A549 (cell line): Measurements from ENCODE around the gene BIRC5. TPM values are rescaled to one million over a fixed set of nuclear protein-coding genes. Genes with fewer than 3 reads are reported as not detected.

Source experiments
- ATAC-seq, 2 experiments: fragments of 200-7000 bp in 1 of 2; fragments of >200 bp in 1 of 2; cut with Nextera tagmentation in 1 of 2; cut with Tn5 transposase in 1 of 2; 3 replicates each; pipeline versions ENCODE4 v1.8.0 to v1.9.1; 2018 to 2020; ENCODE audit warnings: mild to moderate bottlenecking in 1 of 2, moderate library complexity in 1 of 2
- CTCF ChIA-PET: fragments of 300-600 bp; sonication (Branson Sonifier 250); formaldehyde crosslinking; extraction: SDS; loops from one replicate; lab custom pipeline; 2021; ENCODE audit warnings: antibody characterized with exemption, inconsistent platforms; lab: Yijun Ruan, JAX
- POLR2A ChIA-PET: fragments of 350-600 bp; formaldehyde crosslinking; extraction: SDS; loops from one replicate; lab custom pipeline; 2021; ENCODE audit warnings: antibody characterized with exemption, inconsistent platforms; lab: Yijun Ruan, JAX
- DNase-seq, 2 experiments: peaks; one replicate each; pipeline versions ENCODE4 v3.0.0 to v3.0.0-alpha.2; 2011 to 2016; ENCODE audit warnings: low read depth in 1 of 2, low spot score in 1 of 2
- FAIRE-seq: peaks from 2 replicates; lab custom pipeline; 2011; peaks lifted over from hg19 to GRCh38; lab: Jason Lieb, UNC
- H3K27ac ChIP-seq, 2 experiments: fragments of >200 bp; sonication (Bioruptor Twin); formaldehyde crosslinking; 3 replicates each; pipeline ENCODE4 v1.5.1; 2016 to 2017
- H3K4me1 ChIP-seq: fragments of >200 bp; sonication (Bioruptor Twin); formaldehyde crosslinking; 3 replicates; pipeline ENCODE4 v1.6.1; 2016
- H3K4me2 ChIP-seq: fragments of >200 bp; sonication (Bioruptor Twin); formaldehyde crosslinking; 3 replicates; pipeline ENCODE4 v1.6.1; 2016
- H3K4me3 ChIP-seq: fragments of >200 bp; sonication (Bioruptor Twin); formaldehyde crosslinking; 3 replicates; pipeline ENCODE4 v1.5.1; 2016
- H3K9me3 ChIP-seq: fragments of >200 bp; sonication (Bioruptor Twin); formaldehyde crosslinking; 3 replicates; pipeline ENCODE4 v1.6.1; 2016
- BHLHE40 ChIP-seq: IDR thresholded peaks from 2 replicates; pipeline ENCODE4 v1.6.1; 2012; ENCODE audit warnings: low read depth, low read length, inconsistent platforms
- CBX2 ChIP-seq: fragments of 200-600 bp; sonication (generic); IDR thresholded peaks from 2 replicates; pipeline ENCODE4 v1.6.1; 2016; ENCODE audit warnings: low read depth, mild to moderate bottlenecking, borderline replicate concordance
- CBX8 ChIP-seq: fragments of 200-600 bp; sonication (generic); IDR thresholded peaks from 2 replicates; pipeline ENCODE4 v1.6.1; 2016
- CHD2 ChIP-seq: fragments of 150-350 bp; IDR thresholded peaks from 2 replicates; pipeline ENCODE4 v1.6.1; 2014; ENCODE audit warnings: low read length; ENCODE audit not compliant: partially characterized antibody
- EHF ChIP-seq: fragments of 250-450 bp; sonication (Bioruptor Pico); IDR thresholded peaks from 2 replicates; pipeline ENCODE4 v1.5.0; 2020; ENCODE audit warnings: mild to moderate bottlenecking
- ELK1 ChIP-seq: fragments of 150-350 bp; IDR thresholded peaks from 2 replicates; pipeline ENCODE4 v1.6.1; 2014; ENCODE audit warnings: low read depth, mild to moderate bottlenecking, low read length
- ESRRA ChIP-seq: fragments of 150-350 bp; IDR thresholded peaks from 2 replicates; pipeline ENCODE4 v1.6.1; 2014; ENCODE audit warnings: mild to moderate bottlenecking, low read length, borderline replicate concordance
- GATA3 ChIP-seq: IDR thresholded peaks from 2 replicates; pipeline ENCODE4 v1.6.1; 2012; ENCODE audit warnings: borderline replicate concordance
- JUNB ChIP-seq: fragments of >200 bp; sonication (Bioruptor Twin); formaldehyde crosslinking; IDR thresholded peaks from 2 replicates; pipeline ENCODE4 v1.6.1; 2016
- KDM5A ChIP-seq: fragments of 200-600 bp; sonication (generic); IDR thresholded peaks from 2 replicates; pipeline ENCODE4 v1.6.1; 2016; ENCODE audit warnings: antibody characterized with exemption, mild to moderate bottlenecking
- MYC ChIP-seq: IDR thresholded peaks from 2 replicates; pipeline ENCODE4 v1.6.1; 2012; ENCODE audit warnings: mild to moderate bottlenecking, inconsistent platforms, low read length, improper control_type of control experiment, borderline replicate concordance
- PBX3 ChIP-seq: IDR thresholded peaks from 2 replicates; pipeline ENCODE4 v1.6.1; 2012
- PHF8 ChIP-seq: fragments of 200-600 bp; sonication (generic); IDR thresholded peaks from 2 replicates; pipeline ENCODE4 v1.6.1; 2016; ENCODE audit warnings: low read depth, mild to moderate bottlenecking, antibody characterized with exemption, moderate library complexity, borderline replicate concordance
- RARB ChIP-seq: fragments of 250-450 bp; sonication (Bioruptor Pico); IDR thresholded peaks from 2 replicates; pipeline ENCODE4 v1.8.0; 2021; ENCODE audit warnings: mild to moderate bottlenecking, moderate library complexity
- RCOR1 ChIP-seq: fragments of 150-350 bp; IDR thresholded peaks from 2 replicates; pipeline ENCODE4 v1.6.1; 2014; ENCODE audit warnings: antibody characterized with exemption, low read length, low read depth
- REST ChIP-seq: fragments of 200-600 bp; sonication (generic); IDR thresholded peaks from 2 replicates; pipeline ENCODE4 v1.6.1; 2016; ENCODE audit warnings: antibody characterized with exemption, mild to moderate bottlenecking, moderate library complexity
- SMC3 ChIP-seq: fragments of >200 bp; sonication (Bioruptor Twin); formaldehyde crosslinking; IDR thresholded peaks from 3 replicates; pipeline ENCODE4 v1.6.1; 2018; ENCODE audit warnings: inconsistent platforms
- SREBF2 ChIP-seq: fragments of 450-650 bp; IDR thresholded peaks from 2 replicates; pipeline ENCODE4 v1.6.1; 2014; ENCODE audit warnings: mild to moderate bottlenecking, moderate library complexity
- TFCP2L1 ChIP-seq: fragments of 250-450 bp; sonication (Bioruptor Pico); IDR thresholded peaks from 2 replicates; pipeline ENCODE4 v1.5.0; 2021; ENCODE audit warnings: mild to moderate bottlenecking
- ZC3H11A ChIP-seq: fragments of 450-650 bp; IDR thresholded peaks from 2 replicates; pipeline ENCODE4 v1.6.1; 2014; ENCODE audit warnings: antibody characterized with exemption, mild to moderate bottlenecking
- WGBS: methylation state at CpG from one replicate; pipeline ENCODE4 v1.1.6; 2017; ENCODE audit errors: missing lambda C conversion rate; 5-methylcytosine and 5-hydroxymethylcytosine counted together
- polyA plus RNA-seq, 4 experiments: library from polyadenylated mRNA; depleted of rRNA in 3 of 4; stranded (reverse); fragments of >200 nt; fragmentation: RNase III in 1 of 4; extraction: RNeasy Plus Mini Kit Qiagen cat#74134 plus additional on column Dnase treatment in 1 of 4; gene quantifications; 2 replicates in 3 of 4; 3 replicates in 1 of 4; pipeline ENCODE4 v1.2.3, GENCODE V29; 2011 to 2017

Gene BIRC5
- polyA plus RNA-seq, 2 of the 4 experiments (the other 2 are of a cell fraction): 51.9 to 109 TPM

DNA sequence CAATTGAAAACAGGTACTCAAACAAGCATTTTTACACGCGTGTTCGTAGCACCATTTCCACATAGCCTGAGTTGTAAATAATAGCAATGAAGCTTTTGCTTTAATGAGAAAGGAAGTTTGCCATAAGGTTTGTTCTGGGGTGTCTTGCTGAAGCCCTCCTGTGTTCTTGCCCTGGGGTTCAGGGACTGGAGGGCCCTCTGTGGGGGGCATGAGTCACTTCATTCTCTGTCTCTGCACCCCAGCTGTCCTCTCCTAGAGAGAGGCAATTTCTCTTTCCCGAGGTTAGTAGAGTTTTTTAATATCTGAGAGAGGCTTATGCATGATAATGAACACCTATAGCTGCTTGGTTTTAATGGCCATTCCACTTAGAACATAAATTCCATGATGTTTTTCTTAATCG is 17.3 kb upstream of the BIRC5 start (continued):
- TF ChIP-seq ELK1: no peak
- TF ChIP-seq GATA3: no peak
- no peak for TF ChIP-seq SMC3
- TF ChIP-seq PHF8: no peak
- no peak for TF ChIP-seq MYC
- TF ChIP-seq ESRRA: no peak
- no peak for TF ChIP-seq EHF (CRISPR knock-in tag)
- no peak for TF ChIP-seq BHLHE40
- TF ChIP-seq, all 56 proteins: peak for 0

DNA sequence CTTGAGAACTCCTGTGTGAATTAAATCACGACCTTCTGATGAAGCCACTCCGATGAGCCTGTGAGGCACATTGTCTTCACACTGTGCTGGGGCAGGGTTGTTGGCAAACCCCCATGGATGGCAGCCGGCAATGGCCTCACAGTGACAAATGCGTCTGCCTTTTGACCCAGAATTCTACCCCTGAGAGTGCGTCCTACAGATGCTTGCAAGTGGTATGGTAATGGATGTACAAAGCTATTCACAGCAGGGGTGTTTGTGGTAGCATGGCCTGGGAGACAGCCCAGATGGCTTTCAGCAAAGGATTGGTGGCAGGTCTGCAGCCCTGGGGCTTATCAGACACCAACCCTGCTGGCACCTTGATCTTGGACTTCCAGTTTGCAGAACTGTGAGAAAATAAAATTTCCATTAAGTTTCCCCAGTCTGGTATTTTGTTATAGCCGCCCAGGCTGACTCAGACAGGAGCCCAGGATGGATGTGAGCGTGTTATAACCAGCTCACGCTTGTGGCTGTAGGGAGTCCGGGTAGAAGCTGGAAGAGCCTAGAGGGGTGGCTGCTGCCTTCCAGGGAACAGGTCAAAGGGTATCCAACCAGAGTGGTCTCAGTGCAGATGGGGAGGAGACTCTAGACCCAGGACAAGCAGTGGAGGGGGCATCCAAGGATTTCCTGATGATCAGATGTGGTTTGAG is 16.8 kb upstream of the BIRC5 start:
- FAIRE-seq: no peak
- no peak for TF ChIP-seq KDM5A
- no peak for TF ChIP-seq SREBF2
- TF ChIP-seq RARB (CRISPR knock-in tag): no peak
- TF ChIP-seq PBX3: no peak
- no peak for TF ChIP-seq CHD2
- no peak for TF ChIP-seq TFCP2L1 (CRISPR knock-in tag)
- TF ChIP-seq, all 56 proteins: peak for 0
- 89% methylated on average over 9 of the region's 9 CpGs for WGBS
- DNase-seq (no peak), ATAC-seq (peak in 1 of 2 experiments; percentile 52; a peak in 2 of 6 replicates)
- Histone ChIP-seq H3K4me2 (no peak overlapping the region), H3K9me3 (no peaks in the 10 kb centered on the region), H3K4me1 (no peaks in the 10 kb centered on the region), H3K4me3 (no peak overlapping the region), H3K27ac (no peak overlapping the region)
- ChIA-PET POLR2A (interaction anchor here (1.3 kb wide), 1 partner anchor 239 kb away, joined by 3 read pairs; the partner anchor contains the start of gene TNRC6C), CTCF (interaction anchor here (0.6 to 13.4 kb wide), 8 partner anchors 10 to 113 kb away, joined by 3 to 86 read pairs (median 6); partner anchors contain the start of genes AFMID and TK1)

- POLR2A ChIA-PET: no interaction called here
- ATAC-seq (no peak), FAIRE-seq (no peak), DNase-seq (no peak)
- H3K4me3 ChIP-seq: no peak overlapping the region
- H3K9me3 ChIP-seq: no peaks in the 10 kb centered on the region
- CTCF ChIA-PET: interaction anchor here (0.6 to 13.4 kb wide), 5 partner anchors 15 to 161 kb away, joined by 3 to 86 read pairs (median 16); partner anchors contain the start of genes AFMID and TK1
- no peak for TF ChIP-seq CBX2
- TF ChIP-seq JUNB: no peak
- TF ChIP-seq REST: no peak
- TF ChIP-seq TFCP2L1 (CRISPR knock-in tag): no peak
- TF ChIP-seq CBX8: no peak
- TF ChIP-seq RCOR1: no peak
- no peak for TF ChIP-seq ZC3H11A
- 89% methylated on average over 6 of the region's 6 CpGs for WGBS
- H3K4me2 ChIP-seq: no peak overlapping the region
- no peaks in the 10 kb centered on the region for H3K4me1 ChIP-seq
- H3K27ac ChIP-seq: no peak overlapping the region
These were observed 13.6 kb upstream of the BIRC5 start for GRCh38 chr17:78200451-78200850.
